ENCODE measurements around the gene PCDHGB1.
"Not testable (repeated sequence)": the region's sequence is repeated elsewhere in the genome, so short reads cannot be mapped to it uniquely, and the experiment has no call there.

Gene PCDHGB1

GRCh38 chr5:141384471-141385267 lies 34.8 kb downstream of the PCDHGB1 start:
- no peak for DNase-seq

DNA sequence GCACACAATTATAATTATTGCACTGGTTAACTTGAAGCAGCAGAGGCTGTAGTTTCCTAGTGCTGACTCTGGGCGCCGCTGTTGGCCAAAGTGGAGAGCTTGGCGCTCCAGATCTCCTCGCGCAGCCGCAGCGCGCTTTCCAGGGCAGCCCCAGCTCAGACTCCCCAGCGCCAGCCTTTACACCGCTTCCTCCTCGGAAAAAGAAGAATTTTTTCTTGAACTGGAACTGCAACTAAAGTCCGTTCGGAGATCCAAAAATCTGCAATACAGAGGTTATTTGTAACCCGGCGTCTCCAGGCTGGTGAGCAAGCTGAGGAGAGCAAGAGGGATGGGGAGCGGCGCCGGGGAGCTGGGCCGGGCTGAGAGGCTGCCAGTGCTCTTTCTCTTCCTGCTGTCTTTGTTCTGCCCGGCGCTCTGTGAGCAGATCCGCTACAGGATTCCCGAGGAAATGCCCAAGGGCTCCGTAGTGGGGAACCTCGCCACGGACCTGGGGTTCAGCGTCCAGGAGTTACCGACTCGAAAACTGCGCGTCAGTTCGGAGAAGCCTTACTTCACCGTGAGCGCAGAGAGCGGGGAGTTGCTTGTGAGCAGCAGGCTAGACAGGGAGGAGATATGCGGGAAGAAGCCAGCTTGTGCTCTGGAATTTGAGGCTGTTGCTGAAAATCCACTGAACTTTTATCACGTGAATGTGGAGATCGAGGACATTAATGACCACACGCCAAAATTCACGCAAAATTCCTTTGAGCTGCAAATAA lies 37.8 kb downstream of the PCDHGB1 start, which contains the start of gene PCDHGB4:
Gene PCDHGB4, plus strand, starts transcription at position 142 of the 755 bp plus-strand sequence. Its CDS starts 187 bp downstream, at position 329.
- peak; percentile 51 for DNase-seq

DNA sequence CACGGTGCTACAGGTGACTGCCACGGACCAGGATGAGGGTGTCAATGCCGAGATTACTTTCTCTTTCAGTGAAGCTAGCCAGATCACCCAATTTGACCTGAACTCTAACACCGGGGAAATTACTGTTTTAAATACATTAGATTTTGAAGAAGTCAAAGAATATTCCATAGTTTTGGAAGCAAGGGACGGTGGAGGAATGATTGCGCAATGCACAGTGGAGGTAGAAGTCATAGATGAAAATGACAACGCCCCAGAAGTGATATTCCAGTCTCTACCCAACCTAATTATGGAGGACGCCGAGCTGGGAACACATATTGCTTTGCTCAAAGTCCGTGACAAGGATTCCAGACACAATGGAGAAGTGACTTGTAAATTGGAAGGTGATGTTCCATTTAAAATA lies 38.8 kb downstream of the PCDHGB1 start:
- DNase-seq: no peak

DNA sequence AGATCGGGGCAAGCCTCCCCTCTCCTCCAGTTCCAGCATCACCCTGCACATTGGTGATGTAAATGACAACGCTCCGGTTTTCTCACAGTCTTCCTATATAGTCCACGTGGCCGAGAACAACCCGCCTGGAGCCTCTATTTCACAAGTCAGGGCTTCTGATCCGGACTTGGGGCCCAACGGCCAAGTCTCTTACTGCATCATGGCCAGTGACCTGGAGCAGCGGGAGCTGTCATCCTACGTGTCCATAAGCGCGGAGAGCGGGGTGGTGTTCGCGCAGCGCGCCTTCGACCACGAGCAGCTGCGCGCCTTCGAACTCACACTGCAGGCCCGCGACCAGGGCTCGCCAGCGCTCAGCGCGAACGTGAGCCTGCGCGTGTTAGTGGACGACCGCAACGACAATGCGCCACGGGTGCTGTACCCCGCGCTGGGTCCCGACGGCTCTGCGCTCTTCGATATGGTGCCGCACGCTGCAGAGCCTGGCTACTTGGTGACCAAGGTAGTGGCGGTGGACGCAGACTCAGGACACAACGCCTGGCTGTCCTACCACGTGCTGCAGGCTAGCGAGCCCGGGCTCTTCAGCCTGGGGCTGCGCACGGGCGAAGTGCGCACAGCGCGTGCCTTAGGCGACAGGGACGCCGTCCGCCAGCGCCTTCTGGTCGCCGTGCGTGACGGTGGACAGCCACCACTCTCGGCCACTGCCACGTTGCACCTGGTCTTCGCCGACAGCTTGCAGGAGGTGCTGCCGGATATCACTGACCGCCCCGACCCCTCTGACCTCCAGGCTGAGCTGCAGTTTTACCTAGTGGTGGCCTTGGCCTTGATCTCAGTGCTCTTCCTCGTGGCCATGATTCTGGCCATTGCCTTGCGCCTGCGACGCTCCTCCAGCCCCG lies 39.5 kb downstream of the PCDHGB1 start:
- DNase-seq: no peak

DNA sequence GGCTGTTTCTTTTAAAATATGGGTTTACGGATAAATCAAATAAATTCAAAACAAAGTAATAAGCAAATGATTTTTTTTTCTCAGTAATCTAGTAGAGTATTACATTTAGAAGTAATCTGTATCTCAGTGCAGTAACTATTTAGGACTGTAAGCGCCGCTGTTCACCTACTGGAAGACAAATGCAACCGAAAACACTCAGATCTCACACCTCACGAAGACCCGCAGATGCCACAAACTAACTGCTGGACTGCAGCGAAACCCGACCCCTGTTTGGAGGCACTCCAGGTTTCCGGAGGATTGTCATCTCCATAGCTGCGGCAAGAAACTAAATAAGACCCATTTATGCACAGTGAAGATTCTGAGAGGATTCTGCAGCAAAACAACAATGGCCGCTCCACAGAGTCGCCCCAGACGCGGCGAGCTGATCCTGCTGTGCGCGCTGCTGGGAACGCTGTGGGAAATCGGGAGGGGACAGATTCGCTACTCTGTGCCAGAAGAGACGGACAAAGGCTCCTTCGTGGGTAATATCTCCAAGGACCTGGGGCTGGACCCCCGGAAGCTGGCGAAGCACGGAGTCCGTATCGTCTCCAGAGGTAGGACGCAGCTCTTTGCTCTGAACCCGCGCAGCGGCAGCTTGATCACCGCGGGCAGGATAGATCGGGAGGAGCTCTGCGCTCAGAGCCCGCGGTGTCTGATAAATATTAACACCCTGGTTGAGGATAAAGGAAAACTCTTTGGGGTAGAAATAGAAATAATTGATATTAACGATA lies 42.7 kb downstream of the PCDHGB1 start, which contains the start of gene PCDHGA8:
Gene PCDHGA8, plus strand, starts transcription at position 205 of the 770 bp plus-strand sequence. Its CDS starts 181 bp downstream, at position 386.
- no peak for DNase-seq

DNA sequence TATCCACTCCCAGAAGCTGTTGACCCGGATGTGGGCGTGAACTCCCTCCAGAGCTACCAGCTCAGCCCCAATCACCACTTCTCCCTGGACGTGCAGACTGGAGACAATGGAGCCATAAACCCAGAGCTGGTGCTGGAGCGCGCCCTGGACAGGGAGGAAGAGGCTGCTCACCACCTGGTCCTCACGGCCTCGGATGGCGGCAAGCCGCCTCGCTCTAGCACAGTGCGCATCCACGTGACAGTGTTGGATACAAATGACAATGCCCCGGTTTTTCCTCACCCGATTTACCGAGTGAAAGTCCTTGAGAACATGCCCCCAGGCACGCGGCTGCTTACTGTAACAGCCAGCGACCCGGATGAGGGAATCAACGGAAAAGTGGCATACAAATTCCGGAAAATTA lies 43.4 kb downstream of the PCDHGB1 start:
- DNase-seq: no peak

GRCh38 chr5:141394401-141395187 lies 44.7 kb downstream of the PCDHGB1 start:
- DNase-seq: not testable (repeated sequence)

DNA sequence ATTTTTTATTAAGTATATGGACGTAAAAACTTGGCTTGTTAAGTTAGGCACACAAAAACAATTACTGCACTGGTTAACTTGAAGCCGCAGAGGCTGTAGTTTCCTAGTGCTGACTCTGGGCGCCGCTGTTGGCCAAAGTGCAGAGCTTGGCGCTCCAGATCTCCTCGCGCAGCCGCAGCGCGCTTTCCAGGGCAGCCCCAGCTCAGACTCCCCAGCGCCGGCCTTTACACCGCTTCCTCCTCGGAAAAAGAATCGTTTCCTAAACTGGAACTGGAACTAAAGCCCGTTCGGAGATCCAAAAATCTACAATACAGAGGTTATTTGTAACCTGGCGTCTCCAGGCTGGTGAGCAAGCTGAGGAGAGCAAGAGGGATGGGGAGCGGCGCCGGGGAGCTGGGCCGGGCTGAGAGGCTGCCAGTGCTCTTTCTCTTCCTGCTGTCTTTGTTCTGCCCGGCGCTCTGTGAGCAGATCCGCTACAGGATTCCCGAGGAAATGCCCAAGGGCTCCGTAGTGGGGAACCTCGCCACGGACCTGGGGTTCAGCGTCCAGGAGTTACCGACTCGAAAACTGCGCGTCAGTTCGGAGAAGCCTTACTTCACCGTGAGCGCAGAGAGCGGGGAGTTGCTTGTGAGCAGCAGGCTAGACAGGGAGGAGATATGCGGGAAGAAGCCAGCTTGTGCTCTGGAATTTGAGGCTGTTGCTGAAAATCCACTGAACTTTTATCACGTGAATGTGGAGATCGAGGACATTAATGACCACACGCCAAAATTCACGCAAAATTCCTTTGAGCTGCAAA lies 48.1 kb downstream of the PCDHGB1 start, which contains the start of gene PCDHGB5:
Gene PCDHGB5, plus strand, starts transcription at position 192 of the 796 bp plus-strand sequence. Its CDS starts 181 bp downstream, at position 373.
- DNase-seq: peak; percentile 66

DNA sequence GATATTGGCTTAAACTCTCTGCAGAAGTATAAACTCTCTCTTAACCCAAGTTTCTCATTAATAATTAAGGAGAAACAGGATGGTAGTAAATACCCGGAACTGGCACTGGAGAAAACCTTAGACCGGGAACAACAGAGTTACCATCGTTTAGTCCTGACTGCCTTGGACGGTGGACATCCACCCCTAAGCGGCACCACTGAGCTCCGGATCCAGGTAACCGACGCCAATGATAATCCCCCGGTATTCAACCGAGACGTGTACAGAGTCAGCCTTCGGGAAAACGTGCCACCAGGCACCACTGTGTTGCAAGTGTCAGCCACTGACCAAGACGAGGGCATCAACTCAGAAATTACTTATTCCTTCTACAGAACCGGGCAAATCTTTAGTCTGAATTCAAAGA lies 48.7 kb downstream of the PCDHGB1 start:
- no peak for DNase-seq

DNA sequence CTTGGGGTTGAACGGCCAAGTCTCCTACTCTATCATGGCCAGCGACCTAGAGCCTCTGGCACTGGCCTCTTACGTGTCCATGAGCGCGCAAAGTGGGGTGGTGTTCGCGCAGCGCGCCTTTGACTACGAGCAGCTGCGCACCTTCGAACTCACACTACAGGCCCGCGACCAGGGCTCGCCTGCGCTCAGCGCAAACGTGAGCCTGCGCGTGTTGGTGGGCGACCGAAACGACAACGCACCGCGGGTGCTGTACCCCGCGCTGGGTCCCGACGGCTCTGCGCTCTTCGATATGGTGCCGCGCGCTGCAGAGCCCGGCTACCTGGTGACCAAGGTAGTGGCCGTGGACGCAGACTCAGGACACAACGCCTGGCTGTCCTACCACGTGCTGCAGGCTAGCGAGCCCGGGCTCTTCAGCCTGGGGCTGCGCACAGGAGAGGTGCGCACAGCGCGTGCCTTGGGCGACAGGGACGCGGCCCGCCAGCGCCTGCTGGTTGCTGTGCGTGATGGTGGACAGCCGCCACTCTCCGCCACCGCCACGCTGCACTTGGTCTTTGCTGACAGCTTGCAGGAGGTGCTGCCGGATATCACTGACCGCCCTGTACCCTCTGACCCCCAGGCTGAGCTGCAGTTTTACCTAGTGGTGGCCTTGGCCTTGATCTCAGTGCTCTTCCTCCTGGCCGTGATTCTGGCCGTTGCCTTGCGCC lies 49.8 kb downstream of the PCDHGB1 start:
- no peak for DNase-seq

All from activated CD4-positive, alpha-beta T cell treated with anti-CD3 and anti-CD28 coated beads for 48 hours (primary cell).